ENCODE data around the gene HIRA.

The HIRA gene

DNA sequence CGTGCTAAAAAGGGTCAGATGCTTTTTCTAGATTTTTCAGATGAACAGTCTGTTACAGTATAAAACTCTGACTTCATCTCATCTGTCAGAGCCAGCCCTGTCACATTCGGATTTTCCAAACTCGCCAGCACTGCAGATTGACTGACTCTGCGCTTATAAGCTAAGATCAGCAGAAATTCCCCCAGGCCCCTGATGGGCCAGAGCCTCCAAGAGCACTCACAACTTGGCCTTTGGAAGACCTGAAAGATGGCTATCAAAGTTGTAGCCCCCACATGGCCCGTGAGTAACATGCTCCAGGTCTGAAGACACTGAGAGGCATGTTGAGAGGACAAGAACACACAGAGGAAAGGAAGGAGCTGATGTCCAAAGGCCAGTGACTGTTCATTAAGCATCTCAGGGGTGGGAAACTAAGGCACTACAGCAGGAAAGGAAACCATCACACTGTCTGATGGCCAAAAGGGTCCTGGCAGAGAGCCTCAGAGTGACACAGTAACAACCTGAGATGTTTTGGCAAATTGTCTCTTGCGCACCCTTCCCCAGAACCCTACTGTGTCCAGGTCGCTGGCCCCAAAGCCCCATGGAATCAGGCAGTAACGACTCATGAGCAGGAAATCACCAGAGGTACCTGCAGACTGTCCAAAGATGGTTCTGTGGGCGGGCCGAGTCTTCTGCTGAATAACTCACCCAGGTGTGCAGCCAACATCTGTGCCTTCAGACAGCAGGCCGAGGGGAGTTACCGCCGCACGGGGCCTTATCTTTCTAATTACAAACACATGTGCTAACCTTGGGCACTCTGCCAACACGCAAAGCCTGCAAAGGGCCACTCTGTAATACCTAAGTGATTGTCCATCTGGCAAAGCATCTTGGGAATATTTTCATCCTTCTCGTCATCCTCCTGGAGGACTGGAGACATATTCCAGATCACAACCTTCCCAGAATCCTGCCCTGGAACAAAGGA, 23.6 kb downstream of the HIRA start:
- no peak for DNase-seq (ENCODE audit: low spot score)

DNA sequence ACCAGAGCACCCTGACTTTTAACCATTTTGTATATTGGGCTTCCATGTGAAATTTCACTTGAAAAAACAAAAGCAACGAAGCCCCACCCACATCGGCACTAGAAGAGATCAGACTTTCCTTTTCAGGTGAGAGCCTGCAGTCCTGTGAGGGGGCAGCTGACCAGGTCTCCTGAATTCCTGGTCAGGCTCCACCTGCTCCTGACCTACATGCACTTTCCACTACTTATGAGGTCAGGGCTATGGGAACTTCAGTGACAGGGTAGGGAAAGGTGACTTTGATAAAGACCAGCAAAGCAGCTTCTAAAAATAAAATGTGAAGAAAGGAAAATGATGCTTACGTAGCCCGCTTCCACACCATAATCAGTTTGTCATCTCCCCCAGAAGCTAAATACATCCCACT, 24.7 kb downstream of the HIRA start:
- no peak for DNase-seq (ENCODE audit: low spot score)

DNA sequence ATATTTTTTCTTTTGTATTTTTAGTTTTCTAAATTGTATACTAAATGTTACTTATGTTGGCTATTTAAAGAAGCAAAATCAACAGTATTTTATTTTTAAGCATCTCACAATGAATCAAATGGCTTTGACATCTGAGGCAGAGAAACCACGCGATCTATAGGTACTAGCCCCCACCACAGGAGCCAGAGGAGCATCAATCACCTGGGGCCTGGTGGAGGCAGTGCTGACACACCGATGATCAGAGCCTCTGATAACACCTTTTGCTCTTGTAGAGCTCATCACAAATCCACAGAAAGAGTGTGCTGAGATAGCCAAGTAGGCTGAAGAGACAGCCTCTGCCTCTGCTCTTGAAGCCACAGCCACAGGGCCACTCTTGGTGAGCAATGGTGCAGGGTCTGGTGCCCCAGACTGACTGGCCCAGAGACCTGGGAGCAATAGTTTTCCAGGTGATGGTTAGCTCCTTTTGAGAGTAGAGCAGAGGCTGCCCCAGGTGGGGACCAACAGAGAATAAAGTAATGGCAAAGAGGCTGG, 25.2 kb downstream of the HIRA start:
- no peak for DNase-seq (ENCODE audit: low spot score)

DNA sequence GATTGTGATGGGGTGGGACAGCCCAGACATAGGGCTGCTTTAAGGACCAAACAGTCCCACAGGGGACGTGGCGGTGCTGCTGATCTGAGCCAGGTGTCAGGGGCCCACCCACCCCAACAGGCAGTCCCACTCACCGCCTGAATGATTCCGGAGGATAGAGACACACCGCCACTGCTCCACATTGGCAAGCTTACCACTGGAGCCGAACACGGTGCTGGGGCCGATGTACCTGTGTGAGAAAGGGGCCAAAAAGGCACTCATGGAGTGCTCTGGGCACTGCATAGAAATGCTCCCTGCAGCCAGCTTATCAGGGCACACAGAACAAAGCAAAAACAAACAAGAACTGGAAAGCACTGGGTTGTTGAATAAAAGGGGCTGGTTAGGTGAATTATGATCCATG, 25.9 kb downstream of the HIRA start:
- DNase-seq (ENCODE audit: low spot score), result no peak

DNA sequence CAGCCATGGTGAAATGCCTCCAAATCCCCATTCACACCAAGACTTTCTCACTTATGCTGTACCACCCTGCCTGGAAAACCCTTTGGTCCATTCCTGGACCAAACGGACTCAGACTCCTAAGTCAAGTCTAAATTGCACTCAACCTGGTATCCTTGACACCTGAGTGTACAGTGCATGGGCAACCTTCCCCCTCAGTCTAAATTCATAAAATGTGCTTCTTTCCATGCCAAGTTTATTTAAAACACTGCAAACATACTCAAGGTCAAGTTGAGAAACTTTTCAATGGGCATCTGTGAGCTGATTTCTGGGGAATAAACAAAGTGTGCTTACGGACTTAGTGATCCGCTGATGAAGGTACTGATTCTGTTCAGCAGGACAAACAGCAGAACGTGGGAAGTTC, 26.4 kb downstream of the HIRA start:
- DNase-seq (ENCODE audit: low spot score), result no peak

DNA sequence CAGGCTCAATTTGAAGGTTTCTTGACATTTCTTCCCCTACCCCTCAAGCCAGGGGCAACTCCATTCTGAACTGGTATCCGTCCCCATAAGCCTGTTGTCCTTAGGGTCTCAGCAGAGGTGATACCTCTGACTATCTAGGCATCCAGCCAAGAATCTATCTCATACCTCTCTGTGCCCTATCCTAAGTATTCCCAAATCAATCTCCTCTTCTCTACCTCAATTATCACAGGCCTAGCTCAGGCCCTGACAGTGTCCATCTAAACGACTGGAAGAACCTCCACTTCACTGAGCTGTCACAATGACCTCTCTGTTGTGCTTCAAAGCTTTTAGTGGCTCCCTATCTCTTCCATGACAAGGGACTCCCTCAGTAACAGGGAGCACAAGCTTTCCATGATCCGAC, 26.9 kb downstream of the HIRA start:
- no peak for DNase-seq (ENCODE audit: low spot score)

DNA sequence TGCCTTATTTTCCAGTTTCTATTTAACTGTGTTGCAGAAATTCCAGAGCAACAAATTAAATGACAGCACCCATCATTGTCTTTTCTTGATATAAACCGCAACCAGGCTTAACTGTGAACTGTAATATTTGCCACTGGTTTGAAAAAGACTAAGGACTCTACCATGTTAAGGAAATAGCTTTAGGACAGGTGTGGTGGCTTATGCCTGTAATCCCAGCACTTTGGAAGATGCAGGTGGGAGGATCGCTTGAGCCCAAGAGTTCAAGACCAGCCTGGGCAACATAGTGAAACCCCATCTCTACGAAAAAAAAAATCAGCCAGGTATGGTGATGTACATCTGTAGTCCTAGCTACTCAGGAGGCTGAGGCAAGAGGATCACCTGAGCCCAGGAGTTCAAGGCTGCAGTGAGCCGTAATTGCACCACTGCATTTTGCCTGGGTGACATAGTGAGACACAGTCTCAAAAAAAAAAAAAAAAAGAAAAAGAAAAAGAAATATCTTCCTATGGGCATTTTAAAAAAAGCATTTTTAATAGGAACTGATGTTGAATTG, 28.8 kb downstream of the HIRA start:
- no peak for DNase-seq (ENCODE audit: low spot score)

DNA sequence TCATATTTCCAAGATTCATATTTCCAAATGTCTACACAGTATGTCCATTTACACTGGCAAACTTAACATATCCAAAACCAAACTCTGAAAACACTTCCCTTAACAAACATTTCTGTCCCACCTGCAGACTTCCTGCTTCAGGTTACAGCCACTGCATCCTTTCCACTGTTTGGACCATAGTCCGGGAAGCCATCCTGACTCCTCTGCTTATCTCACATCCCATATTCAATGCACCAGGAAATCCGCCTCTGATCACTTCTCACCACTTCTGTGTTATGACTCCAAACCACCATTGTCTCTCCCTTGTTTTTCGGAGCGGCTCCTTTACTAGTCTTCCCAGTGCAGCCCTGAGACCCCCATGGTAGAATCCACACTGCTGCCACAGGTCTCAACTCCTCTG, 30.1 kb downstream of the HIRA start:
- no peak for DNase-seq (ENCODE audit: low spot score)

DNA sequence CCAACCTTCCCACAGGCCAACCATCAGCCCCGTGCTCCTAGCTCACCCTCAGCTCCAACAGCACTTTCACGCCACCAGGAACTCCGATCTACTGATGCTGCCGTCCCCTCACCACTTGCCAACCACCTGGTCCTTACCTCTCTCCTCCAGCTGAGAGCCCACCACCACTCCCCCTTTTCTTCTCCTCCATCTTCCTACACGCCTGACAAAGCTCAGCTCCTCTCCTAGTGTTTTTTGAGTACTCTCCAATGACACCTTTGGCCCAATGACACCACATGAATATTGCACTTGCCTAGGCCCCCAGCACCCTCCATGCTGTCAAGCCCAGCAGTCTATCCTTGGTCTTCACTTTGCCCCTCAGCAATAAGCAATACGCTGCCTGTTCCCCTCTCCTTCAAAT, 30.7 kb downstream of the HIRA start:
- no peak for DNase-seq (ENCODE audit: low spot score)

DNA sequence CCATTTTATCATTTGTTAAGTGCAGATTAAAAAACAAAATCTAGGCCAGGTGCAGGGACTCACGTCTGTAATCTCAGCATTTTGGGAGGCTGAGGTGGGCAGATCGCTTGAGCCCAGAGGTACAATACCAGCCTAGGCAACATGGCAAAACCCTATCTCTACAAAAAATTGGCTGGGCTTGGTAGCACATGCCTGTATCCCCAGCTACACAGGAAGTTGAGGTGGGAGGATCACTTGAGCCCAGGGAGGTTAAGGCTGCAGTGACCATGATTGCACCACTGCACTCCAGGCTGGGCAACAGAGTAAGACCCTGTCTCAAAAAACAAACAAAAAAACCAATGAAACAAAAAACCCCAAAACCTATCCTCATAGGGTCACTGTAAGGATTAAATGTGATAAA, 32.9 kb downstream of the HIRA start:
- DNase-seq (ENCODE audit: low spot score), result no peak

DNA sequence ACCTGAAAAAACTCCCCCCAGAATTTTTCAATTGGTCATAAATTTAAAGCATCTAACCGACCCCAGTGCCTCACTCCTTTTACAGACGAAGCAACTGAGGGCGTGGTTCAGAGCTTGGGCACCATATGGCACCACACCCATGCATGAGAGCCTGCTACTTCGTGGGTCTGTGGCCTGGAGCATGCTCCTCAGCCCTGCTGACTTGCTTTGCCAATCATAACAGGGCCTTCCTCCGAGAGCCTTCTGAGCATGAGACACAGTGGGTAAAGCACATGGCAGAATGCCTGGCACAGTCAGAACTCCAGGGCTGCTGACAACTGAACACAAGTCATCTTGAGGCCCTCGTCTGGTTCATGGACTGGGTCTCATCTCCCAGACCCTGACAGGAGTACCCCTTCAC, 33.3 kb downstream of the HIRA start:
- DNase-seq (ENCODE audit: low spot score), result peak; percentile 28

DNA sequence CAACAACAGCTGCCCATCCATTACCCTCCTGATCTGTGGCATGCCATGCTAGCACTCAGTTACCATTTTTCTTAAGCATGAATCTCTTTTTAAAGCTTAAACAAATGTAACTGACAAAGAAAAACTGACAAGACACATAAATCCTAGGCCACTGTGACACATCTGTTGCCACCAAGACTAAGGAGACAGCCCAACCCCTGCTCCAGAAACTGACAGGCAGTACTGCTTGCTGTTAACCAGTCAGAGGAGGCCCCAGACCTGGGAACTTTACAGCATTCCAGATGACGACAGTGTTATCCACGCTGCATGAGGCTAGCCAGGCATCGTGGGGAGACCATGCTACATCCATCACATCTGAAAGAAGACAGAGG, 33.8 kb downstream of the HIRA start:
- no peak for DNase-seq (ENCODE audit: low spot score)

DNA sequence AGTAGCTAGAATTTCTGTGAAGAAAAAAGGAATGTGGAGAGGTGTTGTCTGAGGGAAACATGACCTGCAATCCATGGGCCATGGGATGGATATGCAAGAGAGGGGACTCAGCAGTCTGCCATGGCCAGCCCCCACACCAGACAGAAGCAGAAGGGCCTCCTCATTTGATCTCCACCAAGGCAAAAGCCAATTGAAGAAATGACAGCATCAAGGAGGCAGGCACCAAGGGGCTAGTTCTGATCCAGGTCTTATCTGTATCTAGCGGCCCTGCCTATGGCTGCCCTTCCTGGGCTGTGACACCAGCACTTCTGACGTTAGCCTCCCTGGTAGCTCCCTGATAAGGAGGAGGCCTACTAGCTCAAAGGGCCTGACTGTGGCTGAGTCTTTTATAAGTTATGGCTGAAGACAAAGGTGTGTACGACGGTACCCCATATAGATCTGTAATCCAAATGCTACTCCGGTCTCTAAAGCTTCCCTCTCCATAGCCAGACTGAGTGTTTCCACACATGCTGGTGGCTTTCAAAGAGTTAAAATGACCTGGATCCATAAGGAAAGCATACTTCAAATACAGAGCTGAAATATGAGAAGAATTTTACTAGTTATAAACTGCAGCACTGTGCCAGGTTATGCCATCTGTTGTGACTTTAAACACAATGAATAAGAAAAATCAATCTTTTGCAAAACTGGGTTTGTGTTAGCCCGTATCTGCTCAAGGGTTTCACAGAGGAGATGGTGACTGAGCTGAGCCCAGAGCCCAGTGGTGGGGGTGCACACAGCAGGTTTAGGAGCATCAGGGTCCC, 34.4 kb downstream of the HIRA start:
- DNase-seq (ENCODE audit: low spot score), result no peak

DNA sequence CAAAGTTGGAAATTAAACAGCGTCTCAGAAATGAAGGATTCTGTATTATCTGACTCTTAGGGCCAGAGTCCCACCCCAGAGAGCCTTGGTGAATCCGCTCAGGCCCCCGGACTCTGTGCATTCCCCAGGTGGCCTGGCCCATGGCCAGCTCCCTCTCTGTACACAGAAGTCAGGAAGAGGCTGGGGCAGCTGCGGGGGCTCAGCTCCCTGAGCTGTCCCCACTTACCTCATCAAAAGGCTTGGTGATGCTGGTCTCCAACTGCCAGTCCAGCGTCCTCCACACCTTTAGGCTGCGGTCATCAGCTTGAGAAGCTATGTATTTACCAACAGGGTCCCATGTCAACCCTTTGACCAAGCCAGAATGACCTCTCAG, 35.0 kb downstream of the HIRA start:
- DNase-seq (ENCODE audit: low spot score), result no peak

DNA sequence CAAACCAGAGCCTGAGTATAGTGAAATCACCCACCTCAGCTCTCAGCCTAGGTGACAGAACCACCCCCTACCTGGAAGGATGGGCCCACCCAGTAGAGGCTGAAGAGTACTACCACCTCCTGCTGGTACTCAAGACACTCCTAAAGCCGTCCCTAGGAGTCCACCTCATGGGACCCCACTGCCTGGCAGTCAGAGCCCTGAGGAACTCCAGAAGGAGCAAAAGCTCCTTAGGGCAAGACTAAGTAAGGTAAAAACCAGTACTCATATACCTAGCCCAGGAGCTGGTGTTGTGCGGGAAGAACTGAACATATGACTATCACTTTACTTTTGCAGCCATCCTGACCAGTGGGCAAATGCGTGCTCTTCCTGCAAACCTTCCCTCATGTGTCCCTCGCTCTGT, 36.3 kb downstream of the HIRA start:
- no peak for DNase-seq (ENCODE audit: low spot score)

DNA sequence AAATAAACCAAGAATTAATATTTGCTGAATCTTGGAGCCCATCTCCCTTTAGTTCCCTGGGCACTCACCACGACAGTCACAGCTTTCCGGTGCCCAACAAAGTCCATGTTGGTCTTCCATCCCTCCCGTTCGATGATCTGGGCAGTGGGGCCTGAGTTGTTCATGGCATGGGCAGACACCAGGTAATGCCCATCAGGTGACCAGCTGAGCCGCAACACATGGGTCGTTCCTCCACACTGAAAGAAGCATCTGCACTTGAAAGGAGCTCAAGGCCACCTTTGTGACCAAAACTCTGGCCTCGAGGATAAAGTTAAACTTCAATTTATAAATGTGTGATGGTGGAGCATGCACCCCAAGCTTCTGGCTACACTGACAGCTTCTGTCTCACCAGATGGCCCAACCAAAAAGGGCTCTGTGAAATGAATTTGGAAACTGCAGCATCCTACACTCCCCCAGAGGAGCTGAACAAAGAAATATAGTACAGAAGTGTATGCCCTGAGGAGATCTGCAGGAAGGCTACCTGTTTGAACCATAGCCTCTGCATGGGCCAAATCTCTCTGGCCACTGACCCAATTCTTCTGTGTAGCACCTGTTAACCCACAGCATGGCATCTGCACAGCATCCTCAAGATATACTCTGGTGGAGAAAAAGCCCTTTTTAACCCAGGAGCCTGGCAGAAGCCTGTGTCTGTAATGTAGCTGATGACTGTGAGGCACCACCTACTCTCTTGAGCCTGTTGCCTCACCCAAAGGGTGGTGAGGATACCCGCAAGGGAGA, 37.1 kb downstream of the HIRA start:
- no peak for DNase-seq (ENCODE audit: low spot score)

DNA sequence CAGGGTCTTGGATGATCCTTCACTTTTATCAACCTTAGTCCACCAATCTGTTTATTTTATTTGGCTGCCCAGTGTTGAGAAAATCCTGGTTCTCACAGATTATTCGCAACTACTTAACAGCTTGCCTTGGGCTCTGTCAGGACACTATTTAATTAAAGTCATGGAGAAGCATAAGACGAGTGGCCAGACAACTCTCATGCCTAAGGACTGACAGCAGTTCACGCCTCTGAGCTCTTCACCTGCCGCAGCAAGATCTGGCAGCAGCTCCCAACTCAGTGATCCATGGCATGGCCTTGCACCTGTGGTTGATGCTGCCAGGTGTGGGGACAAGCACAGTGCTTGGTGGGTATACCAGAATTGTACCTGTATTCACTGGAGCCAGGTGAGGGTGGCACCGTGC, 37.8 kb downstream of the HIRA start:
- DNase-seq (ENCODE audit: low spot score), result no peak

DNA sequence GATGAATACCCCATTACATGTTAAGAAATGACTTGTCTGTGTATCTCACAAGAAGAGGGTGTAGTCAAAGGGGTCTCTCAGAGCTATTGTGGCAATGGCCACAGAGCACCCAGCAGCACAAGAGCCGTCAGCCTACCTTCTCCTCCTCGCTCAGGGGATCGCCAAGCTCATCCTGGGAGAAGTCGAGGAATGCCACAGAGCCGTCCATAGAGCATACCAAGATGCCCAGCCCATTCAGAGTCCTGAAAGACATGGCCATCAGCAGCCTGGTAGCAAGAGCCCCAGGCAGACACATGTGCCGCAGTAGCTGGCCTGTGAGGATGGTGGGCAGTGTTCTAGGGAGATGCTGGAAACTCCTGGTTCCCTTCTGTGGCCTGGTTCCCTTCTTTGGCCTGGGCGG, 44.0 kb downstream of the HIRA start:
- no peak for DNase-seq (ENCODE audit: low spot score)

DNA sequence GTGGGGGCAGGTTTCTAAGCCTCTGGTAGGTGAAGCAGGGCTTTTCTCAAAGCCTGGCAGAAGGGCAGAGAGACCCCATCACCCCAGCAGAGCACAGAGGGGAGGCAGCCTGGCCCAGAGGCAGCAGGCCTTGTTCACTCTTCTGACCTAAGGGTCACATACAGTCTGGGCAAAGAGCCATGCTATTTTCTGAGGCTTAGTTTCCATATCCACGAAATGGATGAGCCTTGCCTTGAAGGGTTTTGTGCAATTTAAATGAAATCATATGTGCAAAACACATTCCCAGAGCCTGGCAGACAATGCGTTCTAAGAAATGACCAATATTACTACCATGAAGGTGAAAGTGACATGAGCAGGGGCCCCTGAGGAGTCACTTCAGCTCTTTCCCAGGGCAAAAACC, 44.5 kb downstream of the HIRA start:
- DNase-seq (ENCODE audit: low spot score), result no peak

DNA sequence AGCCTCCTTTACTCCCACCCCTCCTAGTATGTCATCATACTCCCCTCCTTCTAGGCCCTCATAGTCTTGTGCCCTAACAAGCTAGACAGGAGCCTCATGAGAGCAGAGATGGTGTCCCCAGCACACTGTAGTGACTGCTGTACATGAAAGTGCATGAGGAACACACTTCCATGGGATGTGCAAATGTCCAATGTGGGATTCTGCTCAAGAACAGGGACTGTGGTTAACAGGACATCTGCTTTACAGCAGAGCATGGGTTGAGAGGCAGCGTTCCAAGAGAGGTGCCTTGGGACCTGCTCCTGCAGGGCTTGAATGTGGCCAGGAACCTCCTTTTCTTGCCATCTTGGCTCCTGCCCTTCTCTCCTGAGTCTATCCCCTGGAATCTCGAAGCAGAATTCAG, 45.3 kb downstream of the HIRA start:
- DNase-seq (ENCODE audit: low spot score), result no peak

DNA sequence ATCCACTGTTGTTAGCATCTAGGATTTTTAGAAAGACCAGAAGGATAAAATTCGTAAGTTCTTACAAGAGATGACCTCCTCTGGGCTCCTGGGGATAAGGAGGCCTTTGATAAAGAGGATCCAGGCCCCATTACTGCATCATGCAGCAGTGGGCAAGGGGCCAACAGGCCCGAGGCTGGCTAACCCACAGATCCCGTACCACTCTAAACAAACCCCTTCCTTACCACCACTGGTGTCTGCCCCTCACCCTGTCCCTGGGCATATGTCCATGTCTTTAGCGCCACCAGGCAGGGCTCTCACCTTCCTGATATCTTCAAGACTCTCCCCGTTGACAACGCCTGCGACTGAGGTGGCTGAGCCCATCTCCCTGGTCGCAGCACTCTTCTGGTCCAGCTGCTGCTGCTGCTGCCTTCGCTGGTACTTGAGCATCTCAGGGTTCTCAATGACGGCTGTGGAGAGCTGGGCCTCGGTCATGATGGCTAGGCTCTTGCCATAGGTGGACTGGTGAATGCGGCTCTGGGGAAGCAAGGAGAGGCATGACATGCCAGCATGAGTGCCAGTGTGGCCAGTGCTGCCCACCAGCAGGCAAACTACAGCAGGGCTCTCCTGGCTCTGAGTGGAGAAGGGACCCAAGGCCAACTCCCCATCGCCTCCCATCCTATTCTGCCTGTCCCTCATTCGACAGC, 46.2 kb downstream of the HIRA start:
- DNase-seq (ENCODE audit: low spot score), result no peak

DNA sequence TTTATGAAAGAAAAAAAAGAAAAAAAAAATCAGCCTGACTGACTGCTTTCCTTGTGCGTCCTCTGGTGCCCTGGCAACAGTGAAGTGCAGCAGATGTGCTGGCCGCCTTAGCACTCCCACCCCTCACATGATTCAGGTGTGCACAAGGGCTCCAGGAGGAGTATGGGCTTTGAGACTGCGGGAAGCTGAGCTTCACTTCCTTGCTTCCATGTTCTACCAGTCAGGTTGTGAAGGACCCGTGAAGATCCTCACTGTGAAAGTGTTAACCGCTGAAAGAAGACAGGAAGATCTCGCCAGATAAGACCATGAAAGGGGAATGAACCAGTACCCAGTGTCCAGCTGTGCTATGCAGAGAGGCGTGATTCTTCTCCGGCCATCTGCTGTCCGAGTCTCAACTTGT, 48.2 kb downstream of the HIRA start:
- DNase-seq (ENCODE audit: low spot score), result no peak
